Panc1 (cell line): ENCODE results near the gene CDKN1A.

Experiments
- CTCF ChIP-seq: fragments of 450-650 bp; IDR thresholded peaks from 2 replicates; pipeline ENCODE4 v1.5.1; 2017; ENCODE audit warnings: mild to moderate bottlenecking
- REST ChIP-seq, 2 experiments: IDR thresholded peaks; 2 replicates each; pipeline ENCODE4 v1.6.1; 2011 to 2012; ENCODE audit warnings: low read depth in 2 of 2, control low read depth in 1 of 2, low read length in 1 of 2, mild to moderate bottlenecking in 1 of 2, moderate library complexity in 1 of 2; ENCODE audit not compliant: insufficient read depth in 1 of 2
- SIN3A ChIP-seq: IDR thresholded peaks from 2 replicates; pipeline ENCODE4 v1.6.1; 2012; ENCODE audit warnings: low read depth, mild to moderate bottlenecking, low read length, moderate library complexity, borderline replicate concordance; ENCODE audit not compliant: insufficient read depth

GRCh38 chr6:36663504-36664446 lies 14.7 kb upstream of the CDKN1A start:
- no peak for TF ChIP-seq CTCF
- TF ChIP-seq SIN3A, result no peak
- no peak for TF ChIP-seq REST (IDR thresholded peaks at IDR 0.05; ENCODE audit: insufficient read depth in 1 of 2, low read depth in 2 of 2, low read length in 1 of 2)
